NCI-H1436 treated with DMSO at 0.1 percent for 48 hours (cell line): ENCODE data around the gene MSH3.
"Not testable (repeated sequence)": the region's sequence is repeated elsewhere in the genome, so short reads cannot be mapped to it uniquely, and the experiment has no call there.

Experiments
- DNase-seq: peaks from one replicate; lab custom pipeline; 2025; lab: John Stamatoyannopoulos, UW

The MSH3 gene

DNA sequence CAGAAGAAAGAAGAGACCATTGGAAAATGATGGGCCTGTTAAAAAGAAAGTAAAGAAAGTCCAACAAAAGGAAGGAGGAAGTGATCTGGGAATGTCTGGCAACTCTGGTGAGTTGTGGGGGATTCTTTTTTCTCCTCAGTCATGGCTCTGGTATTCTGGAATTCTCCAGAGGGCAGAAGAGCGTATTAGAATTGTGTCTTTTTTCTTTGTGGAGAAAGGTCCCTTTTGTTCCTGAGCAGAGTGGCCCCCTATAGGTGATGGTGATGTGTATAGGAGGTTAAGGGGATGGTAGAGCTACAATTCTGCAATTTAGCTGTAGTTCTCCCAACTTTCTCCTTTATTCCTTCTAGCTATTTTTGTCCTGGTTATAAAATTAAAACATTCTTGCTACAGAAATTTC is 2.0 kb downstream of the MSH3 start:
- no peak for DNase-seq

DNA sequence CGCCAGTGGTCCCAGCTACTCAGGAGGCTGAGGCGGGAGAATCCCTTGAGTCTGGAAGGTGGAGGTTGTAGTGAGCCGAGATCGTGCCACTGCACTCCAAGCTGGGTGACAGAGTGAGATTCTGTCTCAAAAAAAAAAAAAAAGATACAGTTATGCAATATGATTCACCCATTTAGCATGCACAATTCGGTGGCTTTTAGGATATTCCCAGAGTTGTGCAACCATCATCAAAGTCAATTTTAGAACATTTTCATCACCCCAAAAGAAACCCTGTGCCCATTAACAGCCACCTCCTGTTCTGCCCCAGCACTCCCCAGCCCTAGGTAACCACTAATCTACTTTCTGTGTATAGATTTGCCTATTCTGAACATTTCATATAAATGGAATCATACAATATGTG is 4.7 kb downstream of the MSH3 start:
- DNase-seq, result no peak

DNA sequence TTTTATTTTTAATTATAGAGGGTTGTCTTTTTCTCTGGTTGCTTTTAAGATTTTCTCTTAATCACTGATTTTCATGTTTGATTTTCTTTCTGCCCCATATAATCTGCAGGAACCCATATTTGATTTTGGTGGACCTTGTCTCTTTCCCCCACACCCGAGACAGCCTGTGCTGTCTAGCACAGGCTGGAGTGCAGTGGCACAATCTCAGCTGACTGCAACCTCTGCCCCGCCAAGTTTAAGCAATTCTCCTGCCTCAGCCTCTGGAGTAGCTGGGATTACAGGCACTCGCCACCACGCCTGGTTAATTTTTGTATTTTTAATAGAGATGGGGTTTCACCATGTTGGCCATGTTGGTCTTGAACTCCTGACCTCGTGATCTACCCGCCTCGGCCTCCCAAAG is 6.2 kb downstream of the MSH3 start:
- DNase-seq, result not testable (repeated sequence)

DNA sequence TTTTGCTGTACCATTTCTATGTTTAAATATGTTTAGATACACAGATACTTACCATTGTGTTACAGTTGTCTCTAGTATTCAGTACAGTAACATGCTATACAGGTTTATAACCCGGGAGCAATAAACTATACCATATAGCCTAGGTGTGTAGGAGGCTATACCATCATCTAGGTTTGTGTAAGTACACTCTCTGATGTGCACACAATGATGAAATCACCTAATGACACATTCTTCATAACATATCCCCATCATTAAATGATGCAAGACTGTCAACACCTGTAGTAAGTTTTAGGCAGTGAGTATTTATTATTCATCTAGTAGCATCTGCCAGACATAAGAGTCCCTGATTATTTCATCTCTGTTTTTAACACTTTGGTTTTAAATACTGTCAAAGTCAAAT is 7.7 kb downstream of the MSH3 start:
- DNase-seq, result no peak

DNA sequence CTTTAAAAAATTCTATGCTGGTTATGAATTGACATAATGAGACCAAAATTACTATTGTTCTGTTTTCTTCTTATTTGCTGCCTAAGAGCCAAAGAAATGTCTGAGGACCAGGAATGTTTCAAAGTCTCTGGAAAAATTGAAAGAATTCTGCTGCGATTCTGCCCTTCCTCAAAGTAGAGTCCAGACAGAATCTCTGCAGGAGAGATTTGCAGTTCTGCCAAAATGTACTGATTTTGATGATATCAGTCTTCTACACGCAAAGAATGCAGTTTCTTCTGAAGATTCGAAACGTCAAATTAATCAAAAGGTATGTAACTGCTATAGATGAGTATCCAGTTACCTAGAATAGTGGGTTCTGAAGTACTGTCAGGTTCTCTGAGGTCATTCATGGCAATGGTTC is 10.6 kb downstream of the MSH3 start:
- no peak for DNase-seq

DNA sequence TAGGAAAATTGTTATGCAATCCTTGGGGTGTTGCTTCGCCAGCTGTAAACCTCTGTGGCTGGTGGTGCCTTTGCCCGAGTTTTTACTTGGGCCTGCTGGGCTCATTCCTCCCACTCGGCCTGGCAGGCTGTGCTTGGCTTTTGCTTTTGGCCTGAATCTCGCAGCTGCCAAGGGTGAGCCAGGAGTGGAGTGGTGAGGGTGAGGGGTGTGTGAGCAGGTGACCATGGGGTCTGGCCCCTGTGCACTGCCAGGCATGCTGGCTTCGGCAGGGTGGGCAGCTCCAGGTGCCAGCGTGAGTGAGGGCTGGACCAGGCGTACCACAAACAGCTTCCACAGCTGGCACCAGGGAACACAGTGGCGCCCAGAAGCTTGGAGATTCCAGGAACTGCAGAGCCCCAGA is 12.9 kb downstream of the MSH3 start:
- no peak for DNase-seq

DNA sequence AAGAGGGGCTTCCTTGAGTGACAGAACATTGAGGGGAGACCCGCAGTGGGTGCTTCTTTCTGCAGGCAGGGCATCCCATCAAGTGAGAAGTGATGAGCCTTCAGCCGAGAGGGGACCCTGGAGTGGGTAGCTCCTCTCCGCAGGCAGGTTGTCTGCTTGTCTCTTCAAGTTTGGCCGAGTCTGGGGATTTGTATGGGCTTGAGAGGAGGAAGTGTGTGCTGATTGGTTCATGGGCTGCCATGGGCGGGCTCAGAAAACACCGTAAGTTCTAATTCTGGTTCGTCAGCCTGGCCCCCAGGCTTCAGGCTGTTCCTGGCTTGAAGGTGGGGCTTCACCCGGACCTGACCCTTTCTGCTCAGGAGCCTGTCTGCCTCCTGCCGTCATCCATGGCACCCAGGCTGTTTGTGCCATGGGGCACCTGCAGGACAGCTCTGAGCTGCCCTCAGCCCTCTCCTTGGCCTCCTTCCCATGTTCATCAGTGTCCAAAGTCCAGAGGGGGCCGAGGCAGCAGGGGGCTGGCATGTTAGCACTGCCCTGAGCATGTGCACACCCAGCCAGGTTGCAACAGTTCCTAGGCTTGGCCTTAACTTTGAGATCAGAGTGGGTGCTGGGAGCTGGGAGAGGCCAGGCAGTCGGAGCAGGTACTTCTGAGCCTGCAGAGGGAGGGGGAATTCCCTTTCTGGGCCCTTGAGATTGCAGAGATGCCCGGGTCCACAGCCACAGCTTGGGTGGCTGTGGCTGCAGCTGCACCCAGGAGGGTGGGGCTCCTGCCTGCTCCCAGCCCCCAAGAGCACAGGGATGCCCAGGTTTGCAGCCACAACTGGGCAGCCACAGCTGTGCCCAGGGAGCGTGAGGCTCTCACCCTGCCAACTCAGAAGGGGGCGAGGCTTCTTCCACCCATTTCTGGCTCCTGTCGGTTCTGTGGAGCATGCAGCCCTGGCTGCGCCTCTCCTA is 13.8 kb downstream of the MSH3 start:
- no peak for DNase-seq

DNA sequence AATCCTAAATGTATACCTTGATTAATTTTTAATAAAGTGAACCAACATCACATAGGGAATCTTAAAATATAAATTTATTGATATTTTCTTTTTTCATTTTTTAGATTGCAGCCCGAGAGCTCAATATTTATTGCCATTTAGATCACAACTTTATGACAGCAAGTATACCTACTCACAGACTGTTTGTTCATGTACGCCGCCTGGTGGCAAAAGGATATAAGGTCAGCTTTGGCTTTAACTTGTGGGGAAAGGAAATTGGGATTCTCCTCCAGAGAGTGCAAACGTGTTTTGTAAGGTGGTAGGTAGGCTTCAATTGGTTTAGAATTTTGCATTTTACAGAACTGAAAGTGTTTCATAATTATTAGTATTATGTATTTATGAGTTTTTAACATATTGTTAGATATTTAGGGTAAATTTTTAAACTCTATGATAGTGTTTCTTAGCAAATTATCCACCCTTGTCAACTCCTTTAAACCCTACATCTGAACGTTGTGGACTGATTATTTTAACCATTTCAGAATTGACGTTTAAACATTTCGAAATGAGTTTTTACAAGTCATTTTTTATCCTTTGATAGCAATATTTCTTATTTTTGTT is 17.8 kb downstream of the MSH3 start:
- peak; percentile 6 for DNase-seq

DNA sequence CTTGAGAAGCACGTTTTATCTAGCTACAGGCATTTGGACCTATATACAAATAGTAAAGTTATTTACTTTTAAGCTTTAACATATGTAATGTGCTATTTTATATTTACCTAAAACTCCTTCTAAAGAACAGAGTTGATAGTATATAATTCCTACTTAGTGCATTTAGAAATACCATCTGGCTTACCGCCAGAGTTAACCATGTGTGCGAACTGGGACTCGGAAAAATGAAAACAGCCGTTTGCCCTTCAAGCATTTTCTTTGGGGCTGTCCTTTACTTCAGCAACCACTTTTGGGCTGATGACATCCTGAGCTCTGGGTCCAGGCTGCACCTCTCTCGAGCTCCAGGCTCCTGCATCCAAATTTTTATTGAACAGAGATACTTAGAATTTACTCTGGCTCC is 22.3 kb downstream of the MSH3 start:
- DNase-seq, result no peak

DNA sequence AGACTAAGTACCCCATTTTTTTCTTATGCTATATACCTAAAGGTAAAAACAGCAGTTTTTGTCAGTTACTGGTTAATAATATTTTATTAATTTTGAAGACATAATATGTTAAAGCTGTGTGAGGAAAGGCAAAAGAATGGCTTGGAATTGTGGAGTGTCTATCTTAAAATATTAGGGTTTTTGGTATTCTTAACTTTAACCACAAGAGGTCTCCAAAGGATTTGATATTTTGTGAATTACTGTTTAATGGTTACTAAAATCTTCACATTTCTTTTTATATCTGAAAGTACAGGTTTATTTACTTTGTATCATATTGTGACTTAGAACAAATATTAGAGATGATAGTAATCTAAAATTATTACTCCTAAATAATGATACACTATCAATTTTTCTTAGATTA is 32.3 kb downstream of the MSH3 start:
- no peak for DNase-seq

DNA sequence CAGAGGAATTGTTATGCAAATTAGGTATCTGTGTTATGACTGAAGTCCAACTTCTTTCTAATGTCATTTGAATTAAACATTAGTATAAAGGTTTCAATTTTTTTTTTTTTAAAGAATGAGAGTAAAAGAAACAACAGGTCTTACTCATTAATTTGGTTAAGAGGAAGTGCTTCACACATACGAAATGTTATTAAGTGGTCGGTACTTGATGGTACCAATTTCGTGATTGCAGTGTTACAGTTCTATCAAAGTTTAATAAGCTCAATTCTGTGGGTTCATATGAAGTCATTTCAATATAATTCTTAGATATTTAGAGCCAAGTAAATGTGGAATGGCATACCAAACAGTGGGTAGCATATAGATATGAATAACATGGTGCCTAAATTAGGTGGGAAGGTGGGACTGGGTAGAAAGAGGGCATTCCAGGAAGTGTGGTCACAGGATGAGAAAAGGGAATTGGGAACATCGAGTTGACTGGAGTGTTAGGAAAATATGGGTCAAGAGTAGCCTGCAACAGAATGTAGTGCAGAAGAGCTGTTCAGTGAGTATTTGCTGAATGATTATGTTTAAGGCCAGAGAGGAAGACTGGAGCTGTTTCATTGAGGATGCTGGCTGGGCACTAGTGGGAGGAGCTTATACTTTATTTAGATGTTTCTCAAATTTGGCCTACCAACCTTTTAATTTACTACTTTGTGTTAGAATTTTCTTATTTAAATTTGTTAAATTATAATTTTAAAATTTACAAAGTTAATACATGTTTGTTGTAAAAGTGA is 34.4 kb downstream of the MSH3 start:
- no peak for DNase-seq

DNA sequence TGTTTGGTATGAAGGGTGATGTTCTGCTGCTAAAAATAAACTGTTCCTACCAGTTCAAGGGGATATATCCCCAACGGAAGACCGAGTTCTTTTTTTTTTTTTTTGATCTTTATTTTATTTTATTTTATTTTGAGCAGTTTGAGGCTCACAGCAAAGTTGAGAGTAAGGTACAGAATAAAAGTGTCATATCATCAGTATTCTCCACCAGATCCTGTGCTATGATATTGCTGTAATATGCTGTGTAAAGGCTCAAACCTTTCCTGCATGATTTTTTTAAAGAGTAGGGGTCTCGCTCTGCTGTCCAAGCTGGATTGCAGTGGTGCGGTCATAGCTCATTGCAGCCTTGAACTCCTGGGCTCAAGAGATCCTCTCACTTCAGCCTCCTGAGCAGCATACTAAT is 35.2 kb downstream of the MSH3 start:
- no peak for DNase-seq

DNA sequence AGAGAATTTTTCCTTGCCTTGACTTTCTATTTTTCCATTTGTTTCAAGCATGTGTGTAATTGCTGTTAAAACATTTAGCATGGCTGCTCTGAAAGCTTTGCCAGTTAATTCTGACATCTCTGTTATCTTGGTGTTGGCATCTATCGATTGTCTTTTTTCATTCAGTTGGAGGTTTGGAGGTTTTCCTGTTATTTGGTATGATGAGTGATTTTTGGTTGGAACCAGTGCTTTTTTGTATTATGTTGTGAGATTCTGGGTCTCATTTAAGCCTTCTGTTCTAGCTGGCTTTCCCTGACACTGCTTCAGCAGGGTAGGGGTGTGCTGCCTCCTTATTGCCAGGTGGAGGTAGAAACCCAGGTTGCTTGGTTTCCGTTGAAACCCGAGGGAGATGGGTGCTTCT is 41.2 kb downstream of the MSH3 start:
- no peak for DNase-seq

DNA sequence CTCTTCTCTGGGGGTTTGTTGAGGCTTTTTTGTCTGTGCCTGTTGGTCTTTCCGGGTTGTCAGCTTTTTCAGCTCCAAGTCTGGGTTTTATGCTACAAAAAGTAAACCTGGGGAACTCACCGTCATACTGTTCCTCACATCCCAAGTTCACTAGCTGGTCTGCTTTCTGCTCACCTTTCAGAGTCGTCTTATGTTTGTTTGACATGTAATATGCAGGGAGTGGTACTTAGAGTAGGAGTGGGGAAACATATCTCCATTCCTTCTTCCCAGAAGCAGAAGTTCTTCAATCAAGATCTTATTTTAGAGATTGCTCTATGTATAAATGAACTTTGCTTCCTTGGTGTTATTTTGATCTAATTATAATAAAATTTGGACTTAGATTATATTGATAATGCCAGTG is 42.0 kb downstream of the MSH3 start:
- no peak for DNase-seq

DNA sequence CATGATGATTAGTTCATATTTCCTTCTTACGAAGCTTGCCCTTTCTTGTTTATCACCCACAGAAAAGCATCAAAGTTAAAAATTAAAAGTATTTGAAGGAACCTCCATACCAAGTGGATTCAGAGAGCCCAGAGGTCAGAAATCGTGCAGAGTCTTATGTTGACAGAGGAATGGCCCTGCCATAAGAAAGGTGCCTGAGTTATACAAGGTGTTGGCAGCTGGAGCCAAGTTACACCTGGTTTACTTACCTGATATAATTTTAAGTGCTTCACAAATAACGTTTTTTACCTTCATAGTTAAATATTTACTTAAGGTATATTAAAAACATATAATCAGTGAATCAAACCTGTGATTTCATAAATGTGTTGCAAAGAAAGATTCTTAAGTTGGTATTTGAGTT is 42.6 kb downstream of the MSH3 start:
- DNase-seq, result no peak

DNA sequence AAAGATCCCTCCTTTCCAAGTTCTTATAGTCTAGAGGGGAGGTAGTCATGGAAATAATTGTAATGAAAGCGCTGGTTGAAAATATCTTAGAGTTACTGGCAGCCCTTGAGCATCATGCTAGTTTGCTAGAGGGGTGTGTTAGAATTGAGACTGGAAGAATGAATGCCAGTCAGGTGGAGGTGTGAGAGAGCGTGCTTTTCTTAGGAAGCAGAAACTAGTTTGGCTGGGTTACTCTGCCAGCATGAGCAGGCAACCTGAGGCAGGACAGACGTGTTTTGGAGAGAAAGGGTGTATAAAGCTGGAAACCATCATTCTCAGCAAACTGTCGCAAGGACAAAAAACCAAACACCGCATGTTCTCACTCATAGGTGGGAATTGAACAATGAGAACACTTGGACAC is 43.9 kb downstream of the MSH3 start:
- no peak for DNase-seq

DNA sequence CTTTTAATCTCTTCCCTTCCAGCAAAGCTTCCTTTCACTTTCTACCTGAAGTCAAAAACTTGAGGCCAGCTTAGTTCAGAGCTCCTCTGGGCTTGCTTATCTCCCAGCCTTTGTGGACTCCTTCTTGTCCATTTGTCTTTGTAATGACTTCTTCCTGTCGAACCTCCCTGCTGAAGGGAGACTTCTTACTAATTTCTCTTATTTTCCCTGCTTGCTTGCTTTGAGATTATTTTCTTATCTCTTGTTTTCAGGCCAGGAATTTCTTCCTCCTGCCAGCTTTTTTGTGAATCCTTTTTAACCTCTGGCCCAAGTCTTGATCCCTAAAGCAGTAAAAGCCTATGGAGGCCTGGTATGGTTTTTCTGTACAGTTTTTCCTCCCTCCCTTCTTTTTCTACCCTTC is 47.1 kb downstream of the MSH3 start:
- DNase-seq, result no peak

DNA sequence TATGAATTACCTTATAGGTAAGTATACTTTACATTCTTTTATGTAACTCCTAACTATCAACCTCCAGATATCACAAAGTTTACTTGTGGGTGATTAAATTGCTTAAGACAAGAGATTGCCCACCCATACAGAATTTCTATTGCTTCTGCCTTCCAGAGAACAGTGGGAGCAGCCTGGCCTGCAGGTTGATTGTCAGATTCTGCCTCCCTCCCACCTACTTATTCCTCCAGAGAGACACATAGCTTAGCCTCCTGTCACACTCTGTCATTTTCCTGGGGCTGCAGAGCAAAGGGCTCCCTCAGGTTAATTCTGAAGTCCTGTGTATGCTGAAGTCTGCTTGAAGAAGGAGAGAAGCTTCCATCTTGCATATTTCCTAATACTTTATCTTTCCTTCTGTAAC is 48.8 kb downstream of the MSH3 start:
- DNase-seq, result no peak

DNA sequence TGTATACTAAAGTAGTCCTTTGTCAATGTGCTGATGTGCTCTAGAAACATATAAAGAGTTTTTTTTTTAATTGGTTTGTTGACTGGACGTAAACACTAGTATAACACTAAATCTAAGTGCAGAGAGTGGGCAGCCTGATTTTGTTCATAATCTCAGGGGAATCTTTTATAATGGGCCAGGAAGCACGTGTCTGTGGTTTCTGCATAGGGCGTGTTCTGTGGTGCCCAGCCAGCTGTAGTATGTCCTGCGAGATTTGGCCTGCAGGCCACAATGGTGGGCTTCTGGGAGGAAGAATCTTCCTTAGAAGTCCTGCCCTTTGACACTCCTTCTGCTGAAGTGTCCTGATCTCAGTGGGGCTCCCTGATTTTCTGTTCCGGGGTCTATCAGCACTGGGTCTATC is 49.3 kb downstream of the MSH3 start:
- no peak for DNase-seq

DNA sequence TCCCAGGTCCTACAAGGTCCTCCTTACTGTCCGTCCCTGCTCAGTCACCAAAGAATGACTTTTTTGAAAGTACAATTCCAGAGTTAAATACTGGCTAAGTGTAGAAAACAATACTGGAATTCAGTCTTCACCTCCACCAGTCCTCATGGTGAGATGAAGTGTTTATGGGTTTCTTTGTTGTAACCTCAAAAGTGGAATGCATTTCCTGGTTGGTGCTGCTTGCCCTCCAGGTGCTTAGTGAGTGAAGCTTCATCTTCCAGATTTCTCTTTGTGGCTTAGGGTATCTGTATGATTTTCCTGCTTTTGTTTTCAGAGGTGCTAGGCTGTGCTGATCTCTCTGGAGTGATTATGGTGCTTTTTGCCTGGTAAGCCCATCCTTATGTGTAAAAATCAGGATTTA is 49.8 kb downstream of the MSH3 start:
- DNase-seq, result no peak

DNA sequence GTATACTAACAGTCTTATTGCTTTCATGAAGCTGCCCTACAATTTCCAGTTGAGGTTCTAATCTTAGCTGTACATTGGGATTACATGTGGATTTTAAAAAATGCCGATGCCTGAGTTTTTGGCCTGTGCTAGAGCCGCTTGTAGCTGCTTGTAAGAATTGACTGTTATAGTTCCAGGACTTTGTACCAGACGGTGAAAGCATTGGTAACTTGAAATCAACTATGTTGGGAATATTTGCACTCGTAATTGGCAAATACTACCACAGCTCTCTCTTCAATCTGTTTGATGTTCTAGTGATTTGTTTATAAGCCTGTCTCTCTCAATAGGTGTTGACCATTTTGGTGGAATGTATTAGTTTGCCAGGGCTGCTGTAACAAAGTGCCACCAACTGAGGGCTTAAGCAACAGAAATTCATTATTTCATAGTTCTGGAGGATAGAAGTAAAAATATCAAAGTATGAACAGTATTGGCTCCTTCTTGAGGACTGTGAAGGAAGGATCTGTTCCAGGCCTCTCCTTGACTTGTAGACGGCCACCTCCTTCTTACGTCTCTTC is 50.8 kb downstream of the MSH3 start:
- DNase-seq, result no peak

DNA sequence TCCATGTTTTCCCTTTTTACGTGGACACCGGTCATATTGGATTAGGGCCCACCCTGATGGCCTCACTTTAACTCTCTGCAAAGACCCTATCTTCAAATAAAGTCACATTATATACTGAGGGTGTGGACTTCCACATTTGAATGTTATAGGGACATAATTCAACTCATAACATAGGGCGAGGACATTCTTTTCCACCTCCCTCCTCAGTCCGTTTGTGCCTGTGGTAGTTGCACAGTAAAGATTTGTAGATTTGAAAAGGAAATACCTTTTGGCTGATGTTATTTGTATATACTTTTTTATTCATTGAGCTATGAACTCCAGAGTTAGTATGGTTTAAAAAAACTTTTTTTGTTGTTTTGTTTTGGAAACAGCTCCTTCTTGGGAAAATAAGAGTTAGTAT is 51.3 kb downstream of the MSH3 start:
- no peak for DNase-seq
